Fibroblast of the conjunctiva (primary cell): ENCODE results near the gene DHX57.

ENCODE experiments used
- DNase-seq: peaks from one replicate; pipeline ENCODE4 v3.0.0-alpha.2; 2010; ENCODE audit warnings: low read depth

The DHX57 gene, protein sequence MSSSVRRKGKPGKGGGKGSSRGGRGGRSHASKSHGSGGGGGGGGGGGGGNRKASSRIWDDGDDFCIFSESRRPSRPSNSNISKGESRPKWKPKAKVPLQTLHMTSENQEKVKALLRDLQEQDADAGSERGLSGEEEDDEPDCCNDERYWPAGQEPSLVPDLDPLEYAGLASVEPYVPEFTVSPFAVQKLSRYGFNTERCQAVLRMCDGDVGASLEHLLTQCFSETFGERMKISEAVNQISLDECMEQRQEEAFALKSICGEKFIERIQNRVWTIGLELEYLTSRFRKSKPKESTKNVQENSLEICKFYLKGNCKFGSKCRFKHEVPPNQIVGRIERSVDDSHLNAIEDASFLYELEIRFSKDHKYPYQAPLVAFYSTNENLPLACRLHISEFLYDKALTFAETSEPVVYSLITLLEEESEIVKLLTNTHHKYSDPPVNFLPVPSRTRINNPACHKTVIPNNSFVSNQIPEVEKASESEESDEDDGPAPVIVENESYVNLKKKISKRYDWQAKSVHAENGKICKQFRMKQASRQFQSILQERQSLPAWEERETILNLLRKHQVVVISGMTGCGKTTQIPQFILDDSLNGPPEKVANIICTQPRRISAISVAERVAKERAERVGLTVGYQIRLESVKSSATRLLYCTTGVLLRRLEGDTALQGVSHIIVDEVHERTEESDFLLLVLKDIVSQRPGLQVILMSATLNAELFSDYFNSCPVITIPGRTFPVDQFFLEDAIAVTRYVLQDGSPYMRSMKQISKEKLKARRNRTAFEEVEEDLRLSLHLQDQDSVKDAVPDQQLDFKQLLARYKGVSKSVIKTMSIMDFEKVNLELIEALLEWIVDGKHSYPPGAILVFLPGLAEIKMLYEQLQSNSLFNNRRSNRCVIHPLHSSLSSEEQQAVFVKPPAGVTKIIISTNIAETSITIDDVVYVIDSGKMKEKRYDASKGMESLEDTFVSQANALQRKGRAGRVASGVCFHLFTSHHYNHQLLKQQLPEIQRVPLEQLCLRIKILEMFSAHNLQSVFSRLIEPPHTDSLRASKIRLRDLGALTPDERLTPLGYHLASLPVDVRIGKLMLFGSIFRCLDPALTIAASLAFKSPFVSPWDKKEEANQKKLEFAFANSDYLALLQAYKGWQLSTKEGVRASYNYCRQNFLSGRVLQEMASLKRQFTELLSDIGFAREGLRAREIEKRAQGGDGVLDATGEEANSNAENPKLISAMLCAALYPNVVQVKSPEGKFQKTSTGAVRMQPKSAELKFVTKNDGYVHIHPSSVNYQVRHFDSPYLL (N-terminal part only)

DNA sequence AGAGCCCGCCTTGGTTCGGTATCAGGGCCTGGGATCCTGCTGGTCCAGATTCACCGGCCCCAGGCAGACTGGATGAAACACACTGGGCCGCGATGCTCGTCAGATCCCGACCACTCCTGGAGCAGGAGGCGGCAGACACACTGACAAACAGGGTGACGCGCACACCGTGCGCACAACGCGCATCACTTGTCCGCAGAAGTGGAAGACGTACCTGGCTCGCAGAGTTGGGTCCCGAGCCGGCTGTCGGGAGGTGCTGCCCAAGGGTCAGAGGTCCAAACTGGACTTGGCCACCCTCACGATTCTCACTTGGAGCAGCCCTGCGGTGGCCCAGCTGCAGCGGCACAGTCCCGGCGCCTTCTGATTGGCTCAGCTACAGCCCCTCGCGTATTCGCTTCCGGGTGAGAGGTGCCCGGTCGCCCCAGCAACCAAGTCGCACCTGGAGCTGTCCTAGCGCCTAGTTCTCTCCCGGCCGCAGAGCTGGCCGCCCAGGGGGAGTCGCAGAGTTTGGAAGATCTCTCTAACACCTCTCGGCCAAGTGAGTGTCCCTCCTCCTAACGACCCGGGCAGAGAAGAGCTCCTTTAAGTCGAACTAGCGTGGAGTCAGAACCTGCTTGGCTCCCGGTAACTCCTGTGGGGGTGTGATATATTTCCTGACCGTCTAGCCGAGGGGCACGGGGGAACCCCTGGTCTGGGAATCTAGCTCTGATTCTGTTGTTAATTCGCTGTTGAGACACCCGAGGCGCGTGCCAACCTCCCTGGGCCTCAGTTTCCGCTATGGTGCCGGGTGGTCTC, at the start of gene DHX57, which contains the start of gene MORN2:
Gene DHX57, minus strand, starts transcription at position 359 of the 792 bp plus-strand sequence. CDS start 7,529 bp downstream, outside the sequence.
Gene MORN2, plus strand, starts transcription at position 401 of the 792 bp plus-strand sequence.
- DNase-seq = peak; percentile 63

DNA sequence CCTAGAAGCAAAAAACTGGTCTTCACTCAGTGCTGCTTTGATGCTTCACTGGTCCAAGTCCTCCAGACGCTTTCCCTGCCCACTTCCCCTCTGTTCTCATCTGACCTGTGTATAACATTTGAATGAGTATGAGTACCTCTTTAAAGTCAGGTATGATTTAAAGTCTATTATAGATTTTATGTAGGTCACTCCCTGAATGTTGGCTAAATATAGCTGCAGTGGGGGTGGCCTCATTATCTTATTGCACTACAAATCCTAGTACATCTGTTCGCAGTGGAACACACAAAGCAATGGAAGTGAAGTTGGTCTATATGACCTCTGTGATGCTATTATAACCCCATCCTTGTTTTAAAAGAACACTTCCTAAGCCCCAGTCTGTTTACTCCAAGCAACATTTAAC, 47.2 kb upstream of the DHX57 start:
- no peak for DNase-seq

DNA sequence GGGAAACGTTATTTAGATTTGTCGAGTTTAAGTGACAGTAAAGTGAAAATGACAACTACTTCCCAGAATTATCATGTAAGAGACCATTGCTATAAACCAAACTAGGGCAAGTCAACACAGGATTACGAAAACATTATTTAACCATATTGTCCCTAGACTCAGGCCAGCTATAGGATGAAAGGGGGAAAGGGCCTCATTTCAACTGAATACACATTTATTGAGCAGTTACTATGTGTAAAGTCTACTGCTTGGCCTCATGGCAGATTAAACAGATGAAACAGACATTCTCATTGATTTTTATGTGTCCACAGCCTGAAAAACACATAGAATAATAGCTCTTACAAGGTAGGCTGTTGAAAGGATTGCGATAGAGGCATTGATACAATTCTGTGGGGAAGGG, 46.7 kb upstream of the DHX57 start:
- DNase-seq = no peak

DNA sequence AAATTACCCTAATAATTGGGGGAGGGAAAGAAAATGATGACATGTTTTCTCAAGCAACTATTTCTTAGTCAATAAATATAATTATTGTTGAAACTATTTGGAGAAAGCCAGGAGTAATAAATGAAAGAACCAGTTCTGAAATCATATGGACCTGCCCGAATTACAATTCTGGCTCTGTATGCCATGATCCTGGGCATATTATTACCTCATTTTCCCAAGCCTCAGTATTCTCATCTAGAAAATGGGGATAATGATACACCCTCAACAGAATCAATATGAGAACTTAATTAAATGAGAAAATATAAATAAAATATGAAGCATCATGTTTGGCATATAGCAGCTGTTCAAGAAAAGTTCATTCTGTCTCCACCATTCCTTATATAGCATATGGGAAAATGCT, 36.9 kb upstream of the DHX57 start:
- no peak for DNase-seq

DNA sequence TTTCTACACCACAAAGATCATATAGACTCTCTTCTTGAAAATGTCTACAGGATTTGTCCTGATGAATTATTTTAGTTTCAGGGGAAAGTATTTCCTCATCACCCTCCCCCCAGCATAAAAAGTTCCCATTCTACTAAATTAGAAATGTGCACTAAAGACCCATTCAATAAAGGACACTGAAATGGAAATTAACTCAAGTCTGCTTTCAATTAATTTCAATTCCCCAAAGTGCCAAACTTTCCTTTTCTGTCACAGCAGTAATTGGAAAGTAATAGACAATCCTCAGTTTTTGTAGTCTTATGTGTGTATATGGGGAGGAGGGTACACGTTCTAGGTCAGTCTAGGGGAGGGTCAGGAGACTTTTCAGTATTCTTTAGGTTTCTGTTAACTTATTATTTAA, 35.5 kb upstream of the DHX57 start:
- DNase-seq = no peak

DNA sequence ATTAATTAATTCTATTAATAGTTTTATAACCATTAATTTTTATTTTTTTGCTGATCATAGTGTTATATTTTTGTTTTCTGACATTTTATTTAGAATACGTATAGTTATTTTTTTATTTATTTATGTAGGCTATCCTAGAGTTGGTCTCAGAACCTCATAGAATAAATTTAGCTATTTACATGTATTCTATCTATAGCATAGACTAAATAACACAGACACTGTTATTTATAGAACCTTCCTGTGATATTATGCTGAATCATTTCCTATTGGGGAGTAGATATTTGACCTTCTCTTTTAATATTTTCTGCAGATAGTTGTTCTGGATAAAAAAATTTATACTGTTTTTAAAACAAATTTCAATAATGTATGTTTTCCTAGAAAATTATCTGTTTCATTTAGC, 34.1 kb upstream of the DHX57 start:
- no peak for DNase-seq

DNA sequence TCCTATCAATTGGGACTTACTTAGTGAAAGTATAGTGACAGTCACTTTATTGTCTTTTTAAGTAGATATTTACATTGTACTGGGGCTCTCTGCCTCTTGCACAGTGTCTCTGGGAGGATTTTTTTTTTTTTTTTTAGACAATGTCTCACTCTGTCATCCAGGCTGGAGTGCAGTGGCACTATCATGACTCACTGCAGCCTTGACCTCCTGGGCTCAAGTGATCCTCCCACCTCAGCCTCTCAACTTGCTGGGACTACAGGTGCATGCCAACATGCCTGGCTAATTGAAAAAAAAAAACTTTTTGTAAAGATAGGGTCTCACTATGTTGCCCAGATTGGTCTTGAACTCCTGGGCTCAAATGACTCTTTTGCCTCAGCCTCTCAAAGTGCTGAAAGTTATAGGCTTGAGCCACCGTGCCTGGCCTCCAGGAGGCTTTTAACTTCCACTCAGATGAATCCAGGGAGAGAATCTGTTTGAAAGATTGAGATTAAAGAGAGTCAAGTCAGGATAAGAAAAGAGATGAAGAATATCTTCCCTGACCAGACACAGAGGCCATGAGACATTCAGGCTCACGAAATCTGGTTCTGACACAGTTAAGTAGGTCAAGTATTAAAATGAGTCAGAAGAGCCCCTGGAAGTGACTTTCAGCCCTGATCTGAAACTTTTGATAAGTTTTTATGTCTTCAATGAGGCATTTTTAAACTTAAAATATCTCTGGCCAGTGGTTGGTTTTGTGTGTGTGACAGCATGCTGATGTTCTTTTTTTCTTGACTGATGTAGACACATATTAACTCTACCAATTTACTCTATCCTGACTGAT, 32.2 kb upstream of the DHX57 start:
- DNase-seq = no peak

DNA sequence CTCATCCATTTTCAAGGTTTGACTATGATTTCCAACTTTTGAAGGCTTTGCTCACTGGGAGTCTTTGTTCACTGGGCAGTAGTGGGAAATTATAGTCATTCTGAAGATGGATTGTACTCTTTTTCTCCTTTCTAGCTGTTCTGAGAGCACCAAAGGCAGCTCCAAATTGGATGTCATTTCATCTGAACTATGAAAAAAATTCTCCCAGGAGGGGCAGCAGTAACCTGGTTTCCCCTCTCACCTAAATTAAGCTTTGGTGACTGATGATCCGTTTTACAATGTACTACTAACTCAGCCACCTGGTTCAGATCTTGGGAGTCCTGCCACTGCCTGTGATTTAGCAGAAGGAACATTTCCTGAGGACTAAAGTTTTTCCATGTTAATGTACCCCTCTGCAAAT, 31.5 kb upstream of the DHX57 start:
- DNase-seq = no peak

DNA sequence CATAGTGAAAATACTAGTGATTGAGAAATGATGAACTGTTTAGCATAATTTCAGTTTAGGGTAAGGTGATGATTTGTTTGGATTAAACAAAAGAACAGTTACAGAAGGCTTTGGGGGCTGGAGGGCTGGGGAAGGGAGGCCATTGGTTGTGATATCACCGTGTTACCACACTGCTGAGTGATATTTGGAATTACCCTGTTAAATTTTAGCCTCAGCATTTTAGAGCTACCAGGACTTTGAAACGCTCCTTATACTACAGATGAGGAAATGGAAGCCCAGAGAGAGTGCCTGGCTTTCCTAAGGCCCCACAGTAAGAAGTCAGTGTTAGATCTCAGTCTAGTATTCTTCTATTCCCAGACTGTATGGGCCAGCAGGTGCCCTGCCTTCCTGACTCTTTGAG, 29.5 kb upstream of the DHX57 start:
- no peak for DNase-seq

DNA sequence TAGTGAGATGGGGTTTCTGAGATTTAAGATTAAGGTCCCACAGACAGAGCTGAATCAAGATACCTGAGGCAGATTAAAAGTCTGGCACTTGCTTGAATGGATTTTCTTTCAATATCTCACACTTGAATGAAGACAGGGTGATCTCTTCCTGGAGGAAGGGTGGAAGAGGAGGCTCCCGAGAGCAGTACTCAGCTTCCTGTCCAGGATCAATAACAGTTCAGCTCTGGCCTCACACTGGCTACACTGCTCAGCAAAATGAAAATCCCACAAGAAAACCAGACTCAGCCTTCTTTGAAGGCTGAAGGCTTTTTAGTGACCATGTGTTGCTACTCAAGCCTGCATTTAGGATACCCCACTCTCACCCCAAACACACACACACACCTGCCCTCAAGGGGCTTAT, 25.0 kb upstream of the DHX57 start:
- DNase-seq = no peak

DNA sequence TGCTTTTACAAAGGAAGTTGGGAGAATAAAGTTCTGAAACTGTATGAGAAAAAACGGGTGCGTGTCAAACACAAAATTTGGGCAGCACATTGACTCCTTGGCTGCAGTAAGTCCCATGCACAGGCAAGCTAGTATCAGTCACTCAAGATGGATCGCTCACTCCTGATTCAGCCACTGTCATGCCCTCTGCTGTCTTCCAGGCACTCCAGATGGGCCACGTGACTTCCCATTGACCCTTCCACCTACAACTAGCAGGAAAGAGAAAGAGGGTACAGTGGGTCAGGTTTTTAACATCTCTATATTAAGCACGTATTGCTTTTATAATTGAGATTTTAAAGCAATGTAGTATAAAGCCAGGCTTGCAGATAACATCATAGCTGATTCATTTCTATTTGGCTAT, 22.5 kb upstream of the DHX57 start:
- DNase-seq = no peak

DNA sequence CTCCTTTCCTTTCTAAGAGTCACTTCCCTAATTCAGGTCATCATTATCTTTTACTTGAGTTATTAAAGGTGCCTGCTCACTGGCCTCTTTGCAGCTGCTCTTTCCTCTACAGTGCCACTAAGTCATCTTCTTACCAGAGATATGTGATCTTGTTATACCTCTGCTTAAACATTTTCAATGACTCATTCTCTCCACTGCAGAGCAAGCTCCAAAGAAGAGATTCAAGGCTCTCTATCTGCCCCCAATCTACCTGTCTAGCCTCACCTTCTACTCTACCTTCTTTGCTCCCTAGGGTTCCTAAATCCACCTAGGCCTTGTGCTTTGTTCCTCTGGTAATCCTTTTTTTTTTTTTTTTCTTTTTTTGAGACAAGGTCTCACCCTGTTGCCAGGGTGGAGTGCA, 17.1 kb upstream of the DHX57 start:
- DNase-seq = no peak

DNA sequence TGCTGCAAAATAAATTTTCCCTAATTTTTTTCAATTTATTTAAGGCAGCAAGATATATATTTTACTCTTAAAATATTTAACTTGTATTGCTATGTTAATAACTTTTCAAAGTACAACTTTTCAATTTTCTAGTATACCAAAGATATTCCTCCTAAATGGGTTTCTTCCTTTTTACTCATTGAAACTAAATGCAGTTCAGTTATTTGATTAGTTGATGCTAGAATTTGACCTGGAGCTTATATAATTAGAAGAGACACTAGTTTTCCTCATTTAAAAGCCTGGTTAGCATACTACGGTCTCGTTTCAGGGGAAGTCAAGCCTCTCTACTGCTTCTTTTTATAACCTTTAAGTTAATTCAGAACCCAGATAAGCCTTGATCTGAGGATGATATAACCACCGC, 13.8 kb upstream of the DHX57 start, which contains the start of gene ARHGEF33:
Gene ARHGEF33, plus strand, starts transcription at position 301 of the 400 bp plus-strand sequence. CDS start 29,573 bp downstream, outside the sequence.
- DNase-seq = no peak

DNA sequence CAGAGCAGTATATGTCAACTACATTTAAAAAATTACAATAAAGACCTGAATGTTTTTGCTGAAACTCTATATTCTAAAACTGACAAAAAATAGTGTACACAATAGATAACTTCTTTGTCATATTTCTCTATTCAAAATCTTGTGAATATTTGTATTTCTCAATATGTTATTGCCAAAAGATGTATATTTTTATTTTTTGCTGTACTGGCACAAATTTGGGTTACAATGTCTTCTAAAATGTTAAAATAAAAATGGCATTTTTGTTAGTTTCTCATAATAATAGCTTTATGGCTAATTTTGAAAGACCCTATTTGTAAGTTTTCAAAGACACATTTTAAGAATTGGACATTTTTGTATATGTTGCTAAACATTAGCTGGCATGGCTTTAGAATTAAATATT, 13.3 kb upstream of the DHX57 start:
- no peak for DNase-seq

DNA sequence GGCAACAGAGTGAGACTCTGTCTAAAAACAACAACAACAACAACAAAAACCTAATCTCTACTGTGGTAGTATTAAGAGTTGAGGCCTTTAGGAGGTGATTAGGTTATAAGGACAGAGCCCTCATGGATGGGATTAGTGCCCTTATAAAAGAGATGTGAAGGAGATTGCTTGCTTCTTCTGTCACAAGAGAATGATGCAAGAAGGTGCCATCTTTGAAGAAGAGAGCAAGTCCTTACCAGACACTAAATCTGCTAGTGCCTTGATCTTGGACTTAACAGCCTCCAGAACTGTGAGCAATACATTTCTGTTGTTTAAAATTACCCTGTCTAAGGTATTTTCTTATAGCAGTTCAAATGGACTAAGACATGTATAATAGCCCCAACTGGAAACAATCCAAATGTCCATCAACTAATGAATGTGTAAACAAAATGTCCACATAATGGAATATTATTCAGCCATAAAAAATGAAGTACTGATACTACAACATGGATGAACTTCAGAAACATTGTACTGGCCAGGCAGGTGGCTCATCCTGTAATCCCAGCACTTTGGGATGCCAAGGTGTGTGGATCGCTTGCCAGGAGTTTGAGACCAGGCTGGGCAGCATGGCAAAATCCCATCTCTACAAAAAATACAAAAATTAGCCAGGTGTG, 12.3 kb upstream of the DHX57 start:
- no peak for DNase-seq

DNA sequence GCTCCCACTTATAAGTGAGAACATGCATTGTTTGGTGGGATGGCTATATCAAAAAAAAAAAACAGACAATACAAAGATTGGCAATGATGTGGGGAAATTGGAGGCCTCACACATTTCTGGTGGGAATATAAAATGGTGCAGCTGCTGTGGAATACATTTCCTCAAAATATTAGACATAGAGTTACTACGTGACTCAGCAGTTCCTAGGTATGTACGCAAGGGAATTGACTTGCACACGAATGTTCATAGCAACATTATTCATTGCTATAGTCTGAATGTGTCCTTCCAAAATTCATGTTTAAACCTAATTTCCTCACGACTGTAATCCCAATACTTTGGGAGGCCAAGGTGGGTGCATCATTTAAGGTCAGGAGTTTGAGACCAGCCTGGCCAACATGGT, 11.6 kb upstream of the DHX57 start:
- DNase-seq = no peak

DNA sequence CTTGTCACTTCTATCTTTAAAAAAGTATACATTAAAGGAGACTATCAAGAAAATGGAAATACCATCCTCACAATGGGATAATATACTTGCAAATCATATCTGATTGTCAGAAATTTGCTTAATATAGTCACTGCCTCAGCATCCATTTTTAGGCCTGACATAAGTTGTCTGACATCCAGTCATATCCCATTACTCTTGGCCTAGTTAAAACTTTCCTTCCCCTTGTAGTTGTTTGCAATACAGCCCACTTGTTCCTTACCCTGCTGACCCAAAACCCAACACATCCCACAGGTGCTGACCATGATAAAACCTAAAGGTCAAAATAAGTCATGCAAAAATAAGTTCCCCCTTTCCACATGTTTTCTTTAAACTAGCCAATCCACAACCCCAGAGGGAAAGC, 10.3 kb upstream of the DHX57 start:
- no peak for DNase-seq

DNA sequence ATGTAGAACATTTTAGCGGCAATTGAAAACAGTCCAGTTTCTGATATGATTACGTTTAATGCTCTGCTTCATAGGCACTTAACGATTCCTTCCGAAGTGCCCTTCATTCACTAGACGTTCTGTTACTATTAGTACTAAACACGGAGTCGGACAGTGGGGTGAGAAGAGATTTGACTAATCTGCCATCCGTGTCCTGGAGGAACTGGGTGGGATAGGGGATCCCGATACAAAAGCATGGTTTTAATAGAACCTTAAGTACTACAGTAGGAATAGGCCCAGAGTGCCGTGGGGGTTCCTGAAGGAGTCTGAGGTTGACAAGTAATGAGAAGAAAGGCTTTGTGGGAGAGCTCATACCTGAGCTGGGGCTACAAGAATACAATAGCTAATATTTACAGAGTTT, 673 bp upstream of the DHX57 start:
- DNase-seq = no peak

DNA sequence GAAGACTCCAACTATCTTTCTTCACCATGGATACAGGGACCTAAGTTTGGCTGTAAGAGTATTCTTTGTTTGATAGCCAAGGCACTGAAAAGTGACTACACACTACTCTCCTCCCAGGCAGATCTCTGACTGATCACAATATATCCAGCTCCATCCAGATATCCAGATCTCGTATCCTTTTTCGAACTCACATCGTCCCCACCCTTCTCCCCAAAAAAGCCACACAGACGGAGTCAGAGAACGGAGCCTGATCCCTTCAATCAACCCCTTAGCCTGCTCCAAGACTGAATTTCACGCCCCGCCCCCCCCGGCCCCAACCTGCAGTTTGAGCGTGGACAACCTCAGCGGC, 533 bp downstream of the DHX57 start:
- DNase-seq = no peak

DNA sequence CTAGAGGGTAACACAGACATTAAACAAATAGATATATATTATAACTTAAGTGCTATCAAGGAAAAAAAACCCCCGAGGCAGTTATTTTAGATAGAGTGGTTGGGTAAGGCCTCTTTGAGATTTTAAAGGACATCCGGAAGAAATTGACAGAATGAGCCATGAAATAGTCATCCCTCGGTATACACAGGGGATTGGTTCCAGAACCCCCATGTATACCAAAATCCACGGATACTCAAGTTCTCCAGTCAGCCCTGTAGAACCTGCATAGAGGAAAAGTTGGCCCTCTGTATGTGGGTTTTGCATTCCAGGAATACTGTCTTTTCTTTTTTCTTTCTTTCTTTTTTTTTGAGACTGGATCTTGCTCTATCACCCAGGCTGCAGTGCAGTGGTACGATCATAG, 2.0 kb downstream of the DHX57 start:
- no peak for DNase-seq
